ENCODE data around the gene DBR1. TPM values are rescaled to one million over a fixed set of nuclear protein-coding genes. Genes with fewer than 3 reads are reported as not detected.

DBR1 gene
- 11.5 to 14.2 TPM (median 12.2 TPM) in 5 replicates for total RNA-seq (2022; extraction: Qiagen RNA extraction)

GRCh38 chr3:138174421-138175131 is at the start of gene DBR1:
Gene DBR1 (minus strand): TSS chr3:138174921. CDS start chr3:138174795, 126 bp downstream.

GRCh38 chr3:138187296-138188012 is 12.7 kb upstream of the DBR1 start, which contains the start of gene ARMC8:
Gene ARMC8 (plus strand): TSS chr3:138187301. CDS start chr3:138187555, 254 bp downstream.

GRCh38 chr3:138132239-138132638 is 42.5 kb downstream of the DBR1 start, which contains the start of gene A4GNT:
Gene A4GNT (minus strand): TSS chr3:138132390. CDS start chr3:138131256, 1,134 bp downstream.

GRCh38 chr3:138114988-138115971 is 59.4 kb downstream of the DBR1 start, which contains the start of gene DZIP1L:
Gene DZIP1L (minus strand): TSS chr3:138115608. CDS start chr3:138103971, 11,637 bp downstream.

Other genes starting within 250 kb of the DBR1 start
- gene CLDN18, start 164.8 kb downstream of the DBR1 start, total RNA-seq (2022; extraction: Qiagen RNA extraction), result not detected in 5 replicates
- 9.2 to 10.9 TPM (median 10.0 TPM) in 5 replicates for gene DZIP1L, start 59.3 kb downstream of the DBR1 start, total RNA-seq (2022; extraction: Qiagen RNA extraction)
- gene A4GNT, start 42.5 kb downstream of the DBR1 start, total RNA-seq (2022; extraction: Qiagen RNA extraction), result not detected in 5 replicates
- gene ARMC8, start 12.4 kb upstream of the DBR1 start, total RNA-seq (2022; extraction: Qiagen RNA extraction), result 36.9 to 47.0 TPM (median 41.9 TPM) in 5 replicates
- gene NME9, start 154.9 kb upstream of the DBR1 start, total RNA-seq (2022; extraction: Qiagen RNA extraction), result not detected in 5 replicates
- 7.7 to 10.5 TPM (median 10.3 TPM) in 5 replicates for gene MRAS, start 173.7 kb upstream of the DBR1 start, total RNA-seq (2022; extraction: Qiagen RNA extraction)

Data from A549 treated with Mapracorat at 1 μM for 4 hours (cell line).